Neural cell (in vitro differentiated cells): ENCODE data around the gene AK4.

Source experiments
- EP300 ChIP-seq: fragments of 450-650 bp; conservative IDR thresholded peaks from 2 replicates; pipeline ENCODE4 v1.6.1; 2014; ENCODE audit warnings: antibody characterized with exemption, mild to moderate bottlenecking, moderate library complexity; ENCODE audit not compliant: poor library complexity, severe bottlenecking
- RAD21 ChIP-seq: fragments of 450-650 bp; conservative IDR thresholded peaks from 2 replicates; pipeline ENCODE4 v1.6.1; 2014; ENCODE audit warnings: antibody characterized with exemption, mild to moderate bottlenecking, moderate library complexity
- TF ChIP-seq, protein P1 (sequence below): fragments of 450-650 bp; IDR thresholded peaks from 2 replicates; pipeline ENCODE4 v1.5.1; 2014; ENCODE audit warnings: antibody characterized with exemption, mild to moderate bottlenecking, moderate library complexity; ENCODE audit not compliant: poor library complexity, severe bottlenecking
- TF ChIP-seq, protein P2 (sequence below): IDR thresholded peaks from 2 replicates; pipeline ENCODE4 v1.6.1; 2012; ENCODE audit warnings: borderline replicate concordance

DNA sequence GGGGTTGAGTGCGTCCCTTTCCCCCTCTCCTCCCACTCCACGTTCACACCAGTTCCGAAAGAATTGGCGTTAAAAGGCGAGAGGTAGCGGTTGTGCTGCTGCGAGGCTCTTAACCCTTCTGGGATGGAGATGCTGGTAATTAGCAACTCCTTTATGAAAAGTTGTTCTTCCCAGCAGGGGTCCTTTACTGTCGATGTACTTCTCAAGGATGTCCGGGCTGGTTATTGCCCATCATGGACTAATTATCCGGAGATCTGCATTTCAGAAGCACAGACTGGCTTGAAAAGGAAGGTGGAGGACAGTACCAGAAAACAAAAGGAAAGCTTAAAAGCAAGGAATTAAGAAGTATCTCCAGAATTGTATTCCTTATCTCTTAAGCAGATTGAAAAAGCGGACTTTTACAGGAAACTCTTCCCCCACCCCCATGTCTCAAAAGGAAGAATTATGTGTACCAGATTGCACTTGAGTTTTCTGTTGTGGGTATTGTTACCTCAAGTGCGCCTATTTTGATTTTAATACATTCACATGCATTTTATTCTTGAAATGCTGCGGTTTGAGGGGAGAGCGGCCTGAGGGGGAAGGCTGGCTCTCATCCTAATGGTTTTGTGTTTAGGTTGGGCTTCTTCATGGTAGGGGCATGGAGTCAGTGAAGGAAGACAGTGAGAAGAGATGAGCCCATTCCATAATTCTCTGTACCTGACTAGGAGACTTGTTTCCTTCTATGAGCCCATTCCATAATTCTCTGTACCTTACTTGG lies 1.5 kb downstream of the AK4 start:
- TF ChIP-seq, protein P1, sequence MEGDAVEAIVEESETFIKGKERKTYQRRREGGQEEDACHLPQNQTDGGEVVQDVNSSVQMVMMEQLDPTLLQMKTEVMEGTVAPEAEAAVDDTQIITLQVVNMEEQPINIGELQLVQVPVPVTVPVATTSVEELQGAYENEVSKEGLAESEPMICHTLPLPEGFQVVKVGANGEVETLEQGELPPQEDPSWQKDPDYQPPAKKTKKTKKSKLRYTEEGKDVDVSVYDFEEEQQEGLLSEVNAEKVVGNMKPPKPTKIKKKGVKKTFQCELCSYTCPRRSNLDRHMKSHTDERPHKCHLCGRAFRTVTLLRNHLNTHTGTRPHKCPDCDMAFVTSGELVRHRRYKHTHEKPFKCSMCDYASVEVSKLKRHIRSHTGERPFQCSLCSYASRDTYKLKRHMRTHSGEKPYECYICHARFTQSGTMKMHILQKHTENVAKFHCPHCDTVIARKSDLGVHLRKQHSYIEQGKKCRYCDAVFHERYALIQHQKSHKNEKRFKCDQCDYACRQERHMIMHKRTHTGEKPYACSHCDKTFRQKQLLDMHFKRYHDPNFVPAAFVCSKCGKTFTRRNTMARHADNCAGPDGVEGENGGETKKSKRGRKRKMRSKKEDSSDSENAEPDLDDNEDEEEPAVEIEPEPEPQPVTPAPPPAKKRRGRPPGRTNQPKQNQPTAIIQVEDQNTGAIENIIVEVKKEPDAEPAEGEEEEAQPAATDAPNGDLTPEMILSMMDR = no peak
- no peak for TF ChIP-seq EP300
- TF ChIP-seq RAD21 = no peak
- TF ChIP-seq, protein P2, sequence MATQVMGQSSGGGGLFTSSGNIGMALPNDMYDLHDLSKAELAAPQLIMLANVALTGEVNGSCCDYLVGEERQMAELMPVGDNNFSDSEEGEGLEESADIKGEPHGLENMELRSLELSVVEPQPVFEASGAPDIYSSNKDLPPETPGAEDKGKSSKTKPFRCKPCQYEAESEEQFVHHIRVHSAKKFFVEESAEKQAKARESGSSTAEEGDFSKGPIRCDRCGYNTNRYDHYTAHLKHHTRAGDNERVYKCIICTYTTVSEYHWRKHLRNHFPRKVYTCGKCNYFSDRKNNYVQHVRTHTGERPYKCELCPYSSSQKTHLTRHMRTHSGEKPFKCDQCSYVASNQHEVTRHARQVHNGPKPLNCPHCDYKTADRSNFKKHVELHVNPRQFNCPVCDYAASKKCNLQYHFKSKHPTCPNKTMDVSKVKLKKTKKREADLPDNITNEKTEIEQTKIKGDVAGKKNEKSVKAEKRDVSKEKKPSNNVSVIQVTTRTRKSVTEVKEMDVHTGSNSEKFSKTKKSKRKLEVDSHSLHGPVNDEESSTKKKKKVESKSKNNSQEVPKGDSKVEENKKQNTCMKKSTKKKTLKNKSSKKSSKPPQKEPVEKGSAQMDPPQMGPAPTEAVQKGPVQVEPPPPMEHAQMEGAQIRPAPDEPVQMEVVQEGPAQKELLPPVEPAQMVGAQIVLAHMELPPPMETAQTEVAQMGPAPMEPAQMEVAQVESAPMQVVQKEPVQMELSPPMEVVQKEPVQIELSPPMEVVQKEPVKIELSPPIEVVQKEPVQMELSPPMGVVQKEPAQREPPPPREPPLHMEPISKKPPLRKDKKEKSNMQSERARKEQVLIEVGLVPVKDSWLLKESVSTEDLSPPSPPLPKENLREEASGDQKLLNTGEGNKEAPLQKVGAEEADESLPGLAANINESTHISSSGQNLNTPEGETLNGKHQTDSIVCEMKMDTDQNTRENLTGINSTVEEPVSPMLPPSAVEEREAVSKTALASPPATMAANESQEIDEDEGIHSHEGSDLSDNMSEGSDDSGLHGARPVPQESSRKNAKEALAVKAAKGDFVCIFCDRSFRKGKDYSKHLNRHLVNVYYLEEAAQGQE = no peak
